HEK293T (cell line): ENCODE results near the gene FAM20C.
"Not testable (repeated sequence)": the region's sequence is repeated elsewhere in the genome, so short reads cannot be mapped to it uniquely, and the experiment has no call there.

Experiments used
- CTCF ChIA-PET: fragments of 350-600 bp; formaldehyde crosslinking; extraction: SDS; loops from one replicate; lab custom pipeline; 2021; ENCODE audit warnings: antibody characterized with exemption, inconsistent platforms; lab: Yijun Ruan, JAX
- POLR2A ChIA-PET: fragments of 350-600 bp; formaldehyde crosslinking; extraction: SDS; loops from one replicate; lab custom pipeline; 2020; ENCODE audit warnings: antibody characterized with exemption, inconsistent platforms; lab: Yijun Ruan, JAX
- DNase-seq: peaks from one replicate; pipeline ENCODE4 v3.0.0; 2012; ENCODE audit warnings: mixed read lengths; ENCODE audit errors: extremely low spot score
- ARNT ChIP-seq: fragments of 450-650 bp; IDR thresholded peaks from 2 replicates; pipeline ENCODE4 v1.6.1; 2017; ENCODE audit warnings: mild to moderate bottlenecking
- BHLHE40 ChIP-seq: fragments of 450-650 bp; IDR thresholded peaks from 2 replicates; pipeline ENCODE4 v1.6.1; 2016; ENCODE audit warnings: mild to moderate bottlenecking, moderate library complexity, borderline replicate concordance
- CTBP1 ChIP-seq: fragments of 450-650 bp; IDR thresholded peaks from 2 replicates; pipeline ENCODE4 v1.6.1; 2016; ENCODE audit warnings: borderline replicate concordance
- ELF4 ChIP-seq: fragments of 450-650 bp; IDR thresholded peaks from 2 replicates; pipeline ENCODE4 v1.6.1; 2017; ENCODE audit warnings: antibody characterized with exemption
- FOXA1 ChIP-seq: fragments of 450-650 bp; IDR thresholded peaks from 2 replicates; pipeline ENCODE4 v1.6.1; 2016; ENCODE audit warnings: mild to moderate bottlenecking
- FOXK2 ChIP-seq: fragments of 450-650 bp; IDR thresholded peaks from 2 replicates; pipeline ENCODE4 v1.6.1; 2016; ENCODE audit warnings: mild to moderate bottlenecking
- FOXM1 ChIP-seq: fragments of 450-650 bp; IDR thresholded peaks from 2 replicates; pipeline ENCODE4 v1.6.1; 2017; ENCODE audit warnings: mild to moderate bottlenecking, borderline replicate concordance
- HDGF ChIP-seq: fragments of 450-650 bp; IDR thresholded peaks from 2 replicates; pipeline ENCODE4 v1.6.1; 2017; ENCODE audit warnings: antibody characterized with exemption, borderline replicate concordance
- L3MBTL2 ChIP-seq: fragments of 450-650 bp; conservative IDR thresholded peaks from 2 replicates; pipeline ENCODE4 v1.6.1; 2016; ENCODE audit warnings: mild to moderate bottlenecking
- LEF1 ChIP-seq: fragments of 450-650 bp; IDR thresholded peaks from 2 replicates; pipeline ENCODE4 v1.6.1; 2017; ENCODE audit warnings: mild to moderate bottlenecking, borderline replicate concordance
- NFRKB ChIP-seq: fragments of 450-650 bp; IDR thresholded peaks from 2 replicates; pipeline ENCODE4 v1.6.1; 2016; ENCODE audit warnings: mild to moderate bottlenecking, moderate library complexity
- SP1 ChIP-seq: fragments of 450-650 bp; IDR thresholded peaks from 2 replicates; pipeline ENCODE4 v1.6.1; 2017
- SUZ12 ChIP-seq: fragments of 450-650 bp; IDR thresholded peaks from 2 replicates; pipeline ENCODE4 v1.6.1; 2016; ENCODE audit warnings: mild to moderate bottlenecking
- TARDBP ChIP-seq: fragments of 450-650 bp; IDR thresholded peaks from 2 replicates; pipeline ENCODE4 v1.6.1; 2016
- ZNF384 ChIP-seq: fragments of 450-650 bp; IDR thresholded peaks from 2 replicates; pipeline ENCODE4 v1.6.1; 2016
- TF ChIP-seq, protein P1 (sequence below): fragments of 450-650 bp; IDR thresholded peaks from 2 replicates; pipeline ENCODE4 v1.6.1; 2016

FAM20C gene

DNA sequence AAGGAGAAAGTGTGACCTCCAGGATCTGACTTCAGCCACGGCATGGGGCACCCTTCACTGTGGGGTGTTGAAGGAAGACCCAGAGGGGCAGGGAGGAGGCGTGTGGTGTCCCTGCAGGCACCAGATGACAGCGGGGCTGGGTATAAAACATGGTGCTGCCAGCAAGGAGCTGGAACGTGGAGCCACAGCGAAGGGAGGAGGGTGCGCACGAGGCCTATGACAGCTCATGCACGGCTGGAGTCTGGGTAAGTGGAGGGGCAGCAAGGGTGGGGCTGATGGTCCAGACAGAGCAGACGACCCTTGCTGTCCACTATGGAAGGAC, 69.8 kb downstream of the FAM20C start:
- ChIA-PET CTCF (no interaction called here), POLR2A (no interaction called here)
- TF ChIP-seq SUZ12 (no peak), SP1 (no peak), ZNF384 (no peak), ELF4 (no peak), FOXM1 (no peak), BHLHE40 (no peak), ARNT (no peak)
- TF ChIP-seq, protein P1, sequence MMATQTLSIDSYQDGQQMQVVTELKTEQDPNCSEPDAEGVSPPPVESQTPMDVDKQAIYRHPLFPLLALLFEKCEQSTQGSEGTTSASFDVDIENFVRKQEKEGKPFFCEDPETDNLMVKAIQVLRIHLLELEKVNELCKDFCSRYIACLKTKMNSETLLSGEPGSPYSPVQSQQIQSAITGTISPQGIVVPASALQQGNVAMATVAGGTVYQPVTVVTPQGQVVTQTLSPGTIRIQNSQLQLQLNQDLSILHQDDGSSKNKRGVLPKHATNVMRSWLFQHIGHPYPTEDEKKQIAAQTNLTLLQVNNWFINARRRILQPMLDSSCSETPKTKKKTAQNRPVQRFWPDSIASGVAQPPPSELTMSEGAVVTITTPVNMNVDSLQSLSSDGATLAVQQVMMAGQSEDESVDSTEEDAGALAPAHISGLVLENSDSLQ: no peak
- DNase-seq: no peak

DNA sequence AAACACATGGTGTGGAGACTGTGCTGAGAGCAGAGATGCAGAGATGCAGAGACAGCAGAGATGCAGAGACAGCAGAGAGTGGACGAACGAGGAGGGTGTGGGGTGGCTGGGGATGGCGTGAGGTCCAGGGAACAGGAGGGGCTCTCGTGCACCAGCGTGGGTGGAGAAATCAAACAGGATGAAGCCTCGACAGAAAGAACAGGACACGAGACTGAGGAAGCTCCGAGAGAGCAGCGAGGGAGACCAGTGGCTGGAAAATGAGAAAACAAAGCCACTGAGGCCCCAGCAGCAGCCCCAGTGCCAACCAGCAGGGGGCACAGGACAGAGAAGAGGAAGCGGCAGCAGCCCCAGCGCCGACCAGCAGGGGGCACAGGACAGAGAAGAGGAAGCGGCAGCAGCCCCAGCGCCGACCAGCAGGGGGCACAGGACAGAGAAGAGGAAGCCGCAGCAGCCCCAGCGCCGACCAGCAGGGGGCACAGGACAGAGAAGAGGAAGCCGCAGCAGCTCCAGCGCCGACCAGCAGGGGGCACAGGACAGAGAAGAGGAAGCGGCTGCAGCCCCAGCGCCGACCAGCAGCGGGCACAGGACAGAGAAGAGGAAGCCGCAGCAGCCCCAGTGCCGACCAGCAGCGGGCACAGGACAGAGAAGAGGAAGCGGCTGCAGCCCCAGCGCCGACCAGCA, 70.4 kb downstream of the FAM20C start:
- CTCF ChIA-PET, POLR2A ChIA-PET, DNase-seq: not testable (repeated sequence)

DNA sequence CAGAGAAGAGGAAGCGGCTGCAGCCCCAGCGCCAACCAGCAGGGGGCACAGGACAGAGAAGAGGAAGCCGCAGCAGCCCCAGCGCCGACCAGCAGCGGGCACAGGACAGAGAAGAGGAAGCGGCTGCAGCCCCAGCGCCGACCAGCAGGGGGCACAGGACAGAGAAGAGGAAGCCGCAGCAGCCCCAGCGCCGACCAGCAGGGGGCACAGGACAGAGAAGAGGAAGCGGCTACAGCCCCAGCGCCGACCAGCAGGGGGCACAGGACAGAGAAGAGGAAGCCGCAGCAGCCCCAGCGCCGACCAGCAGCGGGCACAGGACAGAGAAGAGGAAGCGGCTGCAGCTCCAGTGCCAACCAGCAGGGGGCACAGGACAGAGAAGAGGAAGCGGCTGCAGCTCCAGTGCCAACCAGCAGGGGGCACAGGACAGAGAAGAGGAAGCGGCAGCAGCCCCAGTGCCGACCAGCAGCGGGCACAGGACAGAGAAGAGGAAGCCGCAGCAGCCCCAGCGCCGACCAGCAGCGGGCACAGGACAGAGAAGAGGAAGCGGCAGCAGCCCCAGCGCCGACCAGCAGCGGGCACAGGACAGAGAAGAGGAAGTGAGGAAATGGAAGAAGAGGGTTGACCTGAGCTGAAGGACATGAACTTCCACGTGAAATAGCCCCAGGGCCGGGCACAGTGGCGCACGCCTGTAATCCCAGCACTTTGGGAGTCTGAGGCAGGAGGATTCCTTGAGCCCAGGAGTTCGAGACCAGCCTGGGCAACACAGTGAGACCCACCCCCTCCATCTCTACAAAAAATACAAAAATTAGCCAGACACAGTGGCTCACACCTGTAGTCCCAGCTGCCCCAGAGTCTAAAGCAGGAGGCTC, 71.3 kb downstream of the FAM20C start:
- DNase-seq, POLR2A ChIA-PET: not testable (repeated sequence)
- CTCF ChIA-PET: interaction anchor here (0.6 kb wide), 1 partner anchor 37 kb away, joined by 3 read pairs; no protein-coding TSS in a partner anchor

DNA sequence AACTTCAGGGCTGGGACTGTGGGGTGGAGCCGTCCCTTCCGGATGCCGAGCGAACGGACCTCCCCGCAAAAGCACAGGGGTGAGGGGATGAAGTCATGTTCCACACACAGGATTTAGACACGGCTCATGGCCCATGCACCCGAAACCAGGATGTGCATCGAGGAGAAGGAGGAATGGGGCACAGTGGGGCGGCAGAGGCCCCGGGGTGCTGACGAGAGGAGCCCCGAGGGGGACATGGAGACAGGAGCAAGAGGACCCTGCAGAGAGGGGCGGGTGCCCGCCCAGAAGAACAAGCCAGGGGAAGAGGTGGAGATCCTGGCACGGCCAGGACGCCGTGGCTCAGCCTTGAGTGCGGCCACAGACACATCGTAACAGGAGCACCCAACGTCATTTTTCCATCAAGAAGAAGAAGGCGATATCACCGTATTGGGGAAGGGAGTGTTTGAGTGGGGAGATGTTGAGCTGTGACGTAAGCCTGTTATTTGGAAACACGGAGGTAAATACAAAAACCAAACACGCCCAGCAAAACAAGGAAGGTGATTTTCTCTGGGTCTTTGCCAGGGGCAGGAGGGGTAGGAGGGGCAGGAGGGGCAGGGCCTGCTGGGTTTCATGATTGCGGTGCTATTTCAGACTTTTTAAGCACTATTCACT, 72.3 kb downstream of the FAM20C start:
- TF ChIP-seq FOXM1 (no peak), FOXK2 (no peak), CTBP1 (no peak), ELF4 (no peak), FOXA1 (no peak), LEF1 (no peak), ARNT (no peak), NFRKB (no peak), SP1 (no peak), L3MBTL2 (no peak), ZNF384 (no peak), TARDBP (no peak), BHLHE40 (no peak), HDGF (no peak)
- TF ChIP-seq, protein P1: no peak
- ChIA-PET CTCF (interaction anchor here (0.6 kb wide), 1 partner anchor 38 kb away, joined by 3 read pairs; no protein-coding TSS in a partner anchor), POLR2A (no interaction called here)
- DNase-seq: no peak

DNA sequence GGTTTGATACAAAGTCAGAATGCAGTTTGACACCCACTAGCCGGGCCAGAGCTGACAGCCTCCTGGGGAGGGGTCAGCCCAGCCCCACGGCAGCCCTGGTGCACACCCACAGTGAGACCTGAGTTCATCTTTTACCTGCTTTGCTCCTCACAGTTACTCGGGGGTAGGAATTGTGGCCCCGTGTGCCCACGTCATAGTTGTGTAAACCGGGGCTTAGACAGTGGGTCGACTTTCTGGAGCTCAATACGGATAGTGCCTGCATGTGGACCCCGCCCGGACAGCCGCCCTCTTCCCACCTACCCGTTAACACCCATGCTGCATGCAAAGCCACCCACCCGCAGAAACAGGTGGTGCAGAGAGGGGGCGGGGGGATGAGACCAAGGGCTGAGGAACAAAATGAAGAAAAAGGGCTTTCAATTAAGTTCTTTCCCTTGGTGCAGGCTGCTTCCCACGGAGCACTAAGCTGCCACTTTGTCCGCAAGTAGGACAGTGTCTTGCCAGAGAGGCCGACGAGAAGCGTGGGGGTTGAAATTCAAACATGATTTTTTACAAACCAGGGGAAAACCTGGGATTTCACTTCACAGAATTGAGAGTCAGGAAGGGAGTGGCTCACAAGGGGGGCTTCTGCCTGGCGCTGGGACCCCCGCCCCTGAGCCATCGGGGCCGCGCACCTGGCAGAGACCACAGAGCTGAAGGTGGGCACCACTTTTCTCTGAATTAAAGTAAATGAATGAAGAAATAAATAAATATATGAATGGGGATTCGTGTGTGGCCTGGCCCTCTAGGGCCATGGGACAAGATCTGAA, 73.0 kb downstream of the FAM20C start:
- no peak for DNase-seq
- POLR2A ChIA-PET: no interaction called here
- CTCF ChIA-PET: no interaction called here
- no peak for TF ChIP-seq SP1
- no peak for TF ChIP-seq L3MBTL2
- TF ChIP-seq FOXK2: no peak
- no peak for TF ChIP-seq SUZ12

DNA sequence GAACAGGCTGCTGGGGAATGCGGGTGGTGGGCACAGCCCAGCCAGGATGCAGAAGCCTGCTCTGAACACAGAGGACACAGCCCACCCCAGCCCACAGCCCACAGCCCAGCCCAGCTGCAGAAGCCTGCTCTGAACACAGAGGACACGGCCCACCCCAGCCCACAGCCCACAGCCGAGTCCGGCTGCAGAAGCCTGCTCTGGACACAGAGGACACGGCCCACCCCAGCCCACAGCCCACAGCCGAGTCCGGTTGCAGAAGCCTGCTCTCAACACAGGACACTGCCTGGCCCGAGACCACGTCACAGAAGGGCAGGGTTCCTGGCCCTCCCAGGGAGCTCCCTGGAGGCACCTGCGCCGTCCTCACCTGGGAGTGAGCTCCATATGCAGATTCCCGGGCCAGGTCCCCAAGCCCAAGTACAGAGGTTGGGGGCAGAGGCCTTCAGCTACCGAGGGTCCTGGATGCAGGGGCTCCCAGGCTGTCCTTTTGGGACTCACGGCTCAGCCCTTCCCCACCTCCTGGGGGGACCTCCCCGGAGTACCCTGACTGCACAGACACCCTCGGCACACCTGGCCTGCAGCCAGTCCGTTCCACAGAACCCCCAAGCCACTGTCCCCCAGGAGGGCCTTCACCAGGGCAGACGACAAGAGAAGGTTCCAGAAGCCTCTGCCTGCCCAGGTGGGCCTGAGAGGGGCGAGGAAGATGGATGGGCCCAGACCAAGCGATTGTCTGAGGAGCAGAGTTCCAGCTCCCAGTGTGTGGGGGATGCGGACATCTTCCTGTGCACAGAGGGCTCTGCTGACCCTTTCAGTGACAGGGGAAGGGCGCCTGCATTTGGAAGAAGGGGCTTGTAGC, 73.9 kb downstream of the FAM20C start:
- POLR2A ChIA-PET: no interaction called here
- CTCF ChIA-PET: no interaction called here
- no peak for TF ChIP-seq ARNT
- TF ChIP-seq, protein P1: no peak
- TF ChIP-seq L3MBTL2: no peak
- no peak for TF ChIP-seq LEF1
- no peak for TF ChIP-seq NFRKB
- TF ChIP-seq SUZ12: no peak
- no peak for TF ChIP-seq FOXM1
- no peak for TF ChIP-seq HDGF
- TF ChIP-seq SP1: no peak
- no peak for TF ChIP-seq CTBP1
- TF ChIP-seq BHLHE40: no peak
- TF ChIP-seq FOXK2: no peak
- TF ChIP-seq TARDBP: no peak
- no peak for TF ChIP-seq ZNF384
- TF ChIP-seq ELF4: no peak
- no peak for TF ChIP-seq FOXA1
- DNase-seq: no peak
